Posterior vena cava (tissue), 2 donors: ENCODE results near the gene VIPR1. TPM values are rescaled to one million over a fixed set of nuclear protein-coding genes. Genes with fewer than 3 reads are reported as not detected.
"Not testable (repeated sequence)": the region's sequence is repeated elsewhere in the genome, so short reads cannot be mapped to it uniquely, and the experiment has no call there.

Experiments
- DNase-seq: peaks from one replicate; pipeline ENCODE4 v3.0.0-alpha.2; 2020; ENCODE audit warnings: low spot score
- intact Hi-C, 2 donors: fragments of 100-400 bp; cut with DNase I; formaldehyde crosslinking; loops; one replicate each; pipeline versions ENCODE4 v1.14.1 to v1.14.2; 2022 to 2023
- total RNA-seq, 2 donors: library from RNA; stranded (reverse); fragmentation: NEBNext Ultra II Directional; extraction: Animal tissue kit (Norgen Biotek cat#: 25700); gene quantifications; one replicate each; pipeline ENCODE4 v1.2.1, GENCODE V29; 2021
- donor health status: DM: yes; HTN: yes; CAD: no.
- donor health status: DM: yes; HTN: yes; CAD: no.

The VIPR1 gene
- total RNA-seq, 2 donors from 2014 or later: 1.3 to 2.2 TPM

- intact Hi-C loops: loop anchor here in 1 of 2 donors (10.0 kb wide), 1 partner anchor 313 kb away; no protein-coding TSS in a partner anchor
- DNase-seq: peak; percentile 91
Measured at GRCh38 chr3:42547401-42547945, 45.0 kb downstream of the VIPR1 start.

- intact Hi-C loops: loop anchor here in 1 of 2 donors (10.0 kb wide), 1 partner anchor 314 kb away; no protein-coding TSS in a partner anchor
- DNase-seq: no peak
Measured at GRCh38 chr3:42549131-42549530, 46.7 kb downstream of the VIPR1 start.

- intact Hi-C loops: no loop called here
- DNase-seq: no peak
Measured at GRCh38 chr3:42550250-42550649, 47.8 kb downstream of the VIPR1 start.

- no peak for DNase-seq
- intact Hi-C loops: no loop called here
Measured at GRCh38 chr3:42552830-42553229, 50.4 kb downstream of the VIPR1 start.

- intact Hi-C loops: no loop called here
- no peak for DNase-seq
Measured at GRCh38 chr3:42556089-42556632, 53.7 kb downstream of the VIPR1 start.

- DNase-seq, intact Hi-C loops: not testable (repeated sequence)
Measured at GRCh38 chr3:42556817-42557216, 54.4 kb downstream of the VIPR1 start.

- intact Hi-C loops: no loop called here
- DNase-seq: no peak
Measured at GRCh38 chr3:42557854-42558253, 55.4 kb downstream of the VIPR1 start.

GRCh38 chr3:42562047-42562907, 59.8 kb downstream of the VIPR1 start:
- no peak for DNase-seq

GRCh38 chr3:42569593-42570142, 67.2 kb downstream of the VIPR1 start:
- intact Hi-C loops: no loop called here
- no peak for DNase-seq

More at GRCh38 chr3:42562047-42562907, 59.8 kb downstream of the VIPR1 start:
- intact Hi-C loops: loop anchor here in 1 of 2 donors (5.0 kb wide), 1 partner anchor 395 kb away; no protein-coding TSS in a partner anchor

GRCh38 chr3:42572278-42572677, 69.8 kb downstream of the VIPR1 start:
- intact Hi-C loops: no loop called here
- DNase-seq: no peak

- no peak for DNase-seq
- intact Hi-C loops: no loop called here
Measured at GRCh38 chr3:42575137-42575741, 72.8 kb downstream of the VIPR1 start.

- intact Hi-C loops: no loop called here
- no peak for DNase-seq
Measured at GRCh38 chr3:42578054-42578453, 75.6 kb downstream of the VIPR1 start.

GRCh38 chr3:42579346-42579745, 76.9 kb downstream of the VIPR1 start:
- DNase-seq, intact Hi-C loops: not testable (repeated sequence)

- intact Hi-C loops: loop anchor here in 1 of 2 donors (10.0 kb wide), 1 partner anchor 163 kb away; no protein-coding TSS in a partner anchor
- no peak for DNase-seq
Measured at GRCh38 chr3:42581400-42581708, 78.9 kb downstream of the VIPR1 start.

- intact Hi-C loops: loop anchor here in 1 of 2 donors (10.0 kb wide), 1 partner anchor 163 kb away; no protein-coding TSS in a partner anchor
Measured at GRCh38 chr3:42581709-42582473, 79.4 kb downstream of the VIPR1 start, which contains the start of gene SEC22C. SEC22C (minus strand) TSS chr3:42581967; CDS start chr3:42569046, 12,921 bp downstream.

GRCh38 chr3:42582474-42583070, 80.1 kb downstream of the VIPR1 start:
- intact Hi-C loops: loop anchor here in 1 of 2 donors (10.0 kb wide), 1 partner anchor 162 kb away; no protein-coding TSS in a partner anchor
- DNase-seq: no peak

More at GRCh38 chr3:42581709-42582473, 79.4 kb downstream of the VIPR1 start, which contains the start of gene SEC22C:
- DNase-seq: peak; percentile 98
